Gastroesophageal sphincter (tissue), 3 donors: ENCODE measurements around the gene PIGZ.

Source experiments
- CTCF ChIP-seq, 4 experiments: fragments of 200-600 bp in 2 of 4; fragments of 450-650 bp in 2 of 4; sonication (generic) in 1 of 4; IDR thresholded peaks; one replicate each; pipeline ENCODE4 v1.5.1; 2017 to 2019; ENCODE audit warnings: antibody characterized with exemption in 4 of 4, mild to moderate bottlenecking in 2 of 4, moderate library complexity in 2 of 4
- EP300 ChIP-seq: sonication (generic); formaldehyde crosslinking; IDR thresholded peaks from one replicate; pipeline ENCODE4 v1.6.1; 2017; ENCODE audit warnings: antibody characterized with exemption, mild to moderate bottlenecking
- POLR2A ChIP-seq, 2 donors: fragments of 450-650 bp; IDR thresholded peaks; one replicate each; pipeline ENCODE4 v1.6.1; 2017; ENCODE audit warnings: antibody characterized with exemption in 2 of 2, mild to moderate bottlenecking in 2 of 2, moderate library complexity in 1 of 2
- POLR2AphosphoS5 ChIP-seq: sonication (generic); formaldehyde crosslinking; IDR thresholded peaks from one replicate; pipeline ENCODE4 v1.6.1; 2017; ENCODE audit warnings: antibody characterized with exemption

- TF ChIP-seq EP300 = no peak
- TF ChIP-seq CTCF (IDR thresholded peaks at IDR 0.05) = no peak
- TF ChIP-seq POLR2AphosphoS5 = no peak
- no peak for TF ChIP-seq POLR2A (IDR thresholded peaks at IDR 0.05)
These were observed 27.2 kb upstream of the PIGZ start for GRCh38 chr3:196995646-196996355.
